WTC11 (cell line): ENCODE results near the gene USP22. TPM values are rescaled to one million over a fixed set of nuclear protein-coding genes. Genes with fewer than 3 reads are reported as not detected.

ENCODE experiments used
- ATAC-seq: fragments of 200-7000 bp; cut with Tn5 transposase; 2 replicates; pipeline ENCODE4 v1.10.0; 2021; ENCODE audit warnings: mild to moderate bottlenecking, moderate library complexity
- CTCF ChIA-PET: fragments of 300-600 bp; sonication (Branson Sonifier 250); formaldehyde crosslinking; loops from one replicate; lab custom pipeline; 2021; ENCODE audit warnings: antibody characterized with exemption; lab: Charles Lee
- POLR2A ChIA-PET: fragments of 350-600 bp; sonication (Branson Sonifier 250); formaldehyde crosslinking; loops from one replicate; lab custom pipeline; 2021; ENCODE audit warnings: antibody characterized with exemption; lab: Charles Lee
- DNase-seq: peaks from one replicate; pipeline ENCODE4 v3.0.0; 2021; ENCODE audit warnings: low spot score
- H3K27ac Mint-ChIP-seq: 2 replicates; pipeline ENCODE4 v1.8.0; 2021; ENCODE audit warnings: mixed read lengths
- H3K27me3 Mint-ChIP-seq: 2 replicates; pipeline ENCODE4 v1.8.0; 2021; ENCODE audit warnings: low read depth, mild to moderate bottlenecking, moderate library complexity, mixed read lengths
- H3K36me3 Mint-ChIP-seq: 2 replicates; pipeline ENCODE4 v1.8.0; 2021; ENCODE audit warnings: mixed read lengths
- H3K4me1 Mint-ChIP-seq: 2 replicates; pipeline ENCODE4 v1.8.0; 2022; ENCODE audit warnings: mixed read lengths
- H3K4me3 Mint-ChIP-seq: 2 replicates; pipeline ENCODE4 v1.8.0; 2021; ENCODE audit warnings: mild to moderate bottlenecking, moderate library complexity, mixed read lengths
- H3K9me3 Mint-ChIP-seq: 2 replicates; pipeline ENCODE4 v1.8.0; 2021; ENCODE audit warnings: mixed read lengths
- ELF4 ChIP-seq: sonication (generic); formaldehyde crosslinking; IDR thresholded peaks from 2 replicates; pipeline ENCODE4 v1.8.1; 2022; ENCODE audit warnings: low read depth, mild to moderate bottlenecking, moderate library complexity, missing genetic modification reagents
- FOXJ3 ChIP-seq: sonication (generic); formaldehyde crosslinking; IDR thresholded peaks from 2 replicates; pipeline ENCODE4 v1.9.0; 2021; ENCODE audit warnings: missing genetic modification reagents, mild to moderate bottlenecking, borderline replicate concordance
- FOXP1 ChIP-seq: sonication (generic); formaldehyde crosslinking; IDR thresholded peaks from 2 replicates; pipeline ENCODE4 v1.8.0; 2022; ENCODE audit warnings: missing genetic modification reagents, mild to moderate bottlenecking, moderate library complexity, borderline replicate concordance
- GRHL2 ChIP-seq: fragments of 250-450 bp; sonication (Bioruptor Pico); IDR thresholded peaks from 2 replicates; pipeline ENCODE4 v1.8.0; 2022; ENCODE audit warnings: mild to moderate bottlenecking, moderate library complexity; ENCODE audit not compliant: insufficient replicate concordance, severe bottlenecking
- JUN ChIP-seq: sonication (generic); formaldehyde crosslinking; IDR thresholded peaks from 2 replicates; pipeline ENCODE4 v1.8.0; 2023; ENCODE audit warnings: mild to moderate bottlenecking, missing genetic modification reagents
- MXD4 ChIP-seq: fragments of 250-450 bp; sonication (Bioruptor Pico); IDR thresholded peaks from 2 replicates; pipeline ENCODE4 v1.8.0; 2021; ENCODE audit warnings: mild to moderate bottlenecking, moderate library complexity, borderline replicate concordance
- MYBL2 ChIP-seq: sonication (generic); formaldehyde crosslinking; IDR thresholded peaks from 2 replicates; pipeline ENCODE4 v1.8.1; 2023; ENCODE audit warnings: mild to moderate bottlenecking, moderate library complexity, missing genetic modification reagents
- SMAD3 ChIP-seq: sonication (generic); formaldehyde crosslinking; IDR thresholded peaks from 2 replicates; pipeline ENCODE4 v1.8.0; 2022; ENCODE audit warnings: missing genetic modification reagents, mild to moderate bottlenecking, borderline replicate concordance
- SMAD4 ChIP-seq: sonication (generic); formaldehyde crosslinking; IDR thresholded peaks from 2 replicates; pipeline ENCODE4 v1.8.0; 2022; ENCODE audit warnings: mild to moderate bottlenecking, missing genetic modification reagents
- SOX15 ChIP-seq: fragments of 250-450 bp; sonication (Bioruptor Pico); IDR thresholded peaks from 2 replicates; pipeline ENCODE4 v1.9.0; 2021; ENCODE audit warnings: mild to moderate bottlenecking
- SP1 ChIP-seq: sonication (generic); formaldehyde crosslinking; conservative IDR thresholded peaks from 2 replicates; pipeline ENCODE4 v1.8.1; 2022; ENCODE audit warnings: missing genetic modification reagents
- TP53 ChIP-seq: sonication (generic); formaldehyde crosslinking; IDR thresholded peaks from 2 replicates; pipeline ENCODE4 v1.8.1; 2023; ENCODE audit warnings: mild to moderate bottlenecking, missing genetic modification reagents
- ZBTB21 ChIP-seq: sonication (generic); formaldehyde crosslinking; IDR thresholded peaks from 2 replicates; pipeline ENCODE4 v1.8.1; 2023; ENCODE audit warnings: mild to moderate bottlenecking, missing genetic modification reagents, borderline replicate concordance
- ZNF396 ChIP-seq: fragments of 250-450 bp; sonication (Bioruptor Pico); IDR thresholded peaks from 2 replicates; pipeline ENCODE4 v1.8.0; 2021; ENCODE audit warnings: mild to moderate bottlenecking, moderate library complexity, borderline replicate concordance
- total RNA-seq: library from RNA; stranded (reverse); gene quantifications from 3 replicates; pipeline ENCODE4 v1.2.3, GENCODE V29; 2021
- TF ChIP-seq, protein P1 (sequence below): sonication (generic); formaldehyde crosslinking; IDR thresholded peaks from 2 replicates; pipeline ENCODE4 v1.8.0; 2022; ENCODE audit warnings: missing genetic modification reagents
- TF ChIP-seq, protein P2 (sequence below): sonication (generic); formaldehyde crosslinking; IDR thresholded peaks from 2 replicates; pipeline ENCODE4 v1.8.1; 2022; ENCODE audit warnings: low read depth, mild to moderate bottlenecking, moderate library complexity, missing genetic modification reagents, borderline replicate concordance
- TF ChIP-seq, protein P3 (sequence below): fragments of 250-450 bp; sonication (Bioruptor Pico); IDR thresholded peaks from 2 replicates; pipeline ENCODE4 v1.9.0; 2021; ENCODE audit warnings: mild to moderate bottlenecking, borderline replicate concordance
- TF ChIP-seq, protein P4 (sequence below): fragments of 250-450 bp; sonication (Bioruptor Pico); IDR thresholded peaks from 2 replicates; pipeline ENCODE4 v1.9.0; 2021; ENCODE audit warnings: moderate library complexity, mild to moderate bottlenecking, inconsistent platforms, borderline replicate concordance

Gene USP22
- total RNA-seq, 1 experiment from 2014 or later: 289 TPM

DNA sequence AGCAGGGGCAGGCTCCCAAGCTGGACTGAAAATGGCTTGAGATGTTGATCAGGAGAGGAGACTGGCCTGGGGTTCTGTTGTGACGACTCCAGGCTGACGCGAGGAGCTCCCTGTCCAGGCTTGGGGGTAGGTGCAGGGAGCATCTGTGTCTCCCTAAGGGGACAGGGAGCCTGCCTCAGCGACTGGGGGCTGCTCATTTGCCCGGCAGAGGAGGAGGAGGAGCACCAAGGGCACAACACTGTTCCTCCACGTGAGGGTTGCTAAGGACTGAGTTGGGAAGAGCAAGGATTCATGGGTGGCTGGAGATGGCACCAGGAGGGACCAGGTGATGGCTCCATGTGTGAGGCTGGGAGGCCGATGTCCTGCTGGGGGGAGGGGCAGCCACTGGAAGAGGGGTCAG, 53.3 kb downstream of the USP22 start:
- Mint-ChIP-seq H3K4me3 (no peak overlapping the region), H3K9me3 (peaks cover 10% of the 10 kb centered on the region), H3K36me3 (peaks cover 10% of the 10 kb centered on the region), H3K27ac (no peak overlapping the region), H3K27me3 (no peaks in the 10 kb centered on the region; the same call in 1 of the 2 replicates), H3K4me1 (peaks cover 6% of the 10 kb centered on the region)
- TF ChIP-seq SP1 (CRISPR knock-in tag) (no peak), SOX15 (CRISPR knock-in tag) (no peak), SMAD3 (no peak), TP53 (no peak), SMAD4 (CRISPR knock-in tag) (no peak), MYBL2 (CRISPR knock-in tag) (no peak), FOXJ3 (no peak), ZNF396 (CRISPR knock-in tag) (no peak)
- TF ChIP-seq, protein P1, sequence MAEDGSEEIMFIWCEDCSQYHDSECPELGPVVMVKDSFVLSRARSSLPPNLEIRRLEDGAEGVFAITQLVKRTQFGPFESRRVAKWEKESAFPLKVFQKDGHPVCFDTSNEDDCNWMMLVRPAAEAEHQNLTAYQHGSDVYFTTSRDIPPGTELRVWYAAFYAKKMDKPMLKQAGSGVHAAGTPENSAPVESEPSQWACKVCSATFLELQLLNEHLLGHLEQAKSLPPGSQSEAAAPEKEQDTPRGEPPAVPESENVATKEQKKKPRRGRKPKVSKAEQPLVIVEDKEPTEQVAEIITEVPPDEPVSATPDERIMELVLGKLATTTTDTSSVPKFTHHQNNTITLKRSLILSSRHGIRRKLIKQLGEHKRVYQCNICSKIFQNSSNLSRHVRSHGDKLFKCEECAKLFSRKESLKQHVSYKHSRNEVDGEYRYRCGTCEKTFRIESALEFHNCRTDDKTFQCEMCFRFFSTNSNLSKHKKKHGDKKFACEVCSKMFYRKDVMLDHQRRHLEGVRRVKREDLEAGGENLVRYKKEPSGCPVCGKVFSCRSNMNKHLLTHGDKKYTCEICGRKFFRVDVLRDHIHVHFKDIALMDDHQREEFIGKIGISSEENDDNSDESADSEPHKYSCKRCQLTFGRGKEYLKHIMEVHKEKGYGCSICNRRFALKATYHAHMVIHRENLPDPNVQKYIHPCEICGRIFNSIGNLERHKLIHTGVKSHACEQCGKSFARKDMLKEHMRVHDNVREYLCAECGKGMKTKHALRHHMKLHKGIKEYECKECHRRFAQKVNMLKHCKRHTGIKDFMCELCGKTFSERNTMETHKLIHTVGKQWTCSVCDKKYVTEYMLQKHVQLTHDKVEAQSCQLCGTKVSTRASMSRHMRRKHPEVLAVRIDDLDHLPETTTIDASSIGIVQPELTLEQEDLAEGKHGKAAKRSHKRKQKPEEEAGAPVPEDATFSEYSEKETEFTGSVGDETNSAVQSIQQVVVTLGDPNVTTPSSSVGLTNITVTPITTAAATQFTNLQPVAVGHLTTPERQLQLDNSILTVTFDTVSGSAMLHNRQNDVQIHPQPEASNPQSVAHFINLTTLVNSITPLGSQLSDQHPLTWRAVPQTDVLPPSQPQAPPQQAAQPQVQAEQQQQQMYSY: no peak
- no peak for ATAC-seq
- ChIA-PET POLR2A (no interaction called here), CTCF (no interaction called here)
- no peak for DNase-seq

DNA sequence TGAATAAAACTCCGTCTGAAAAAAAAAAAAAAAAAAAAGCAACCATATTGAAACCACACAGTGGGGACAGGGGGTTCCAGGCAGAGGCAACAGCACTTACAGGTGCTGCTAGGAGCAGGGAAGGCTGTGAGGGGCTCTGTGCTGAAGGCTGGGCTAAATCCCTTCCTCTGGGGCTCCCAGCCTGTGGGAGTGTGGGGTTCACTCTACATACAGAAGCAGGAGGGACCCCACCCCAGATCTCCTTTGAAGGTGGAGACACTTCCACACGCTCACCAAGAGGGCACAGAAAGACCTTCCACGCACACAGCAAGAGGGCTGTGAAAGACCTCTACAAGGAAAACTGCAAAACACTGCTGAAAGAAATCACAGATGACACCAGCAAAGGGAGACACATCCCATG, 53.9 kb downstream of the USP22 start:
- H3K9me3 Mint-ChIP-seq: peaks cover 10% of the 10 kb centered on the region
- CTCF ChIA-PET: no interaction called here
- POLR2A ChIA-PET: no interaction called here
- peaks cover 6% of the 10 kb centered on the region for H3K4me1 Mint-ChIP-seq
- no peak overlapping the region for H3K4me3 Mint-ChIP-seq
- no peak for ATAC-seq
- no peak overlapping the region for H3K27ac Mint-ChIP-seq
- H3K27me3 Mint-ChIP-seq: no peaks in the 10 kb centered on the region; the same call in 1 of the 2 replicates
- DNase-seq: no peak
- TF ChIP-seq, protein P2, sequence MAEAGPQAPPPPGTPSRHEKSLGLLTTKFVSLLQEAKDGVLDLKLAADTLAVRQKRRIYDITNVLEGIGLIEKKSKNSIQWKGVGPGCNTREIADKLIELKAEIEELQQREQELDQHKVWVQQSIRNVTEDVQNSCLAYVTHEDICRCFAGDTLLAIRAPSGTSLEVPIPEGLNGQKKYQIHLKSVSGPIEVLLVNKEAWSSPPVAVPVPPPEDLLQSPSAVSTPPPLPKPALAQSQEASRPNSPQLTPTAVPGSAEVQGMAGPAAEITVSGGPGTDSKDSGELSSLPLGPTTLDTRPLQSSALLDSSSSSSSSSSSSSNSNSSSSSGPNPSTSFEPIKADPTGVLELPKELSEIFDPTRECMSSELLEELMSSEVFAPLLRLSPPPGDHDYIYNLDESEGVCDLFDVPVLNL: no peak
- TF ChIP-seq TP53 (no peak), ZBTB21 (CRISPR knock-in tag) (no peak), MXD4 (CRISPR knock-in tag) (no peak), ELF4 (CRISPR knock-in tag) (no peak), GRHL2 (CRISPR knock-in tag) (no peak), JUN (CRISPR knock-in tag) (no peak), FOXP1 (CRISPR knock-in tag) (no peak)
- TF ChIP-seq, protein P3, sequence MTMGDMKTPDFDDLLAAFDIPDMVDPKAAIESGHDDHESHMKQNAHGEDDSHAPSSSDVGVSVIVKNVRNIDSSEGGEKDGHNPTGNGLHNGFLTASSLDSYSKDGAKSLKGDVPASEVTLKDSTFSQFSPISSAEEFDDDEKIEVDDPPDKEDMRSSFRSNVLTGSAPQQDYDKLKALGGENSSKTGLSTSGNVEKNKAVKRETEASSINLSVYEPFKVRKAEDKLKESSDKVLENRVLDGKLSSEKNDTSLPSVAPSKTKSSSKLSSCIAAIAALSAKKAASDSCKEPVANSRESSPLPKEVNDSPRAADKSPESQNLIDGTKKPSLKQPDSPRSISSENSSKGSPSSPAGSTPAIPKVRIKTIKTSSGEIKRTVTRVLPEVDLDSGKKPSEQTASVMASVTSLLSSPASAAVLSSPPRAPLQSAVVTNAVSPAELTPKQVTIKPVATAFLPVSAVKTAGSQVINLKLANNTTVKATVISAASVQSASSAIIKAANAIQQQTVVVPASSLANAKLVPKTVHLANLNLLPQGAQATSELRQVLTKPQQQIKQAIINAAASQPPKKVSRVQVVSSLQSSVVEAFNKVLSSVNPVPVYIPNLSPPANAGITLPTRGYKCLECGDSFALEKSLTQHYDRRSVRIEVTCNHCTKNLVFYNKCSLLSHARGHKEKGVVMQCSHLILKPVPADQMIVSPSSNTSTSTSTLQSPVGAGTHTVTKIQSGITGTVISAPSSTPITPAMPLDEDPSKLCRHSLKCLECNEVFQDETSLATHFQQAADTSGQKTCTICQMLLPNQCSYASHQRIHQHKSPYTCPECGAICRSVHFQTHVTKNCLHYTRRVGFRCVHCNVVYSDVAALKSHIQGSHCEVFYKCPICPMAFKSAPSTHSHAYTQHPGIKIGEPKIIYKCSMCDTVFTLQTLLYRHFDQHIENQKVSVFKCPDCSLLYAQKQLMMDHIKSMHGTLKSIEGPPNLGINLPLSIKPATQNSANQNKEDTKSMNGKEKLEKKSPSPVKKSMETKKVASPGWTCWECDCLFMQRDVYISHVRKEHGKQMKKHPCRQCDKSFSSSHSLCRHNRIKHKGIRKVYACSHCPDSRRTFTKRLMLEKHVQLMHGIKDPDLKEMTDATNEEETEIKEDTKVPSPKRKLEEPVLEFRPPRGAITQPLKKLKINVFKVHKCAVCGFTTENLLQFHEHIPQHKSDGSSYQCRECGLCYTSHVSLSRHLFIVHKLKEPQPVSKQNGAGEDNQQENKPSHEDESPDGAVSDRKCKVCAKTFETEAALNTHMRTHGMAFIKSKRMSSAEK (CRISPR knock-in tag): no peak
- TF ChIP-seq, protein P4, sequence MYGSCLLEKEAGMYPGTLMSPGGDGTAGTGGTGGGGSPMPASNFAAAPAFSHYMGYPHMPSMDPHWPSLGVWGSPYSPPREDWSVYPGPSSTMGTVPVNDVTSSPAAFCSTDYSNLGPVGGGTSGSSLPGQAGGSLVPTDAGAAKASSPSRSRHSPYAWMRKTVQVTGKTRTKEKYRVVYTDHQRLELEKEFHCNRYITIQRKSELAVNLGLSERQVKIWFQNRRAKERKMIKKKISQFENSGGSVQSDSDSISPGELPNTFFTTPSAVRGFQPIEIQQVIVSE (CRISPR knock-in tag): no peak
- TF ChIP-seq, all 79 proteins: peak for 0
- peaks cover 10% of the 10 kb centered on the region for H3K36me3 Mint-ChIP-seq
